Lower leg skin (tissue), 3 donors: ENCODE measurements around the gene C2orf76.

ENCODE experiments used
- CTCF ChIP-seq, 3 donors: fragments of 450-650 bp; IDR thresholded peaks; one replicate each; pipeline ENCODE4 v1.5.1; 2016; ENCODE audit warnings: antibody characterized with exemption in 3 of 3, mild to moderate bottlenecking in 3 of 3, moderate library complexity in 2 of 3
- POLR2A ChIP-seq, 2 donors: fragments of 450-650 bp; IDR thresholded peaks; one replicate each; pipeline ENCODE4 v1.6.1; 2016 to 2017; ENCODE audit warnings: antibody characterized with exemption in 2 of 2, mild to moderate bottlenecking in 1 of 2, moderate library complexity in 1 of 2

- TF ChIP-seq CTCF (IDR thresholded peaks at IDR 0.05) = no peak
- TF ChIP-seq POLR2A (IDR thresholded peaks at IDR 0.05) = no peak
Observed at GRCh38 chr2:119276864-119277263, 89.8 kb downstream of the C2orf76 start.
